GM19238 (cell line): ENCODE measurements around the gene ABTB2.

Experiments
- DNase-seq: peaks from one replicate; pipeline ENCODE4 v3.0.0; 2011; ENCODE audit warnings: low spot score; ENCODE audit not compliant: insufficient read length

Gene ABTB2

DNA sequence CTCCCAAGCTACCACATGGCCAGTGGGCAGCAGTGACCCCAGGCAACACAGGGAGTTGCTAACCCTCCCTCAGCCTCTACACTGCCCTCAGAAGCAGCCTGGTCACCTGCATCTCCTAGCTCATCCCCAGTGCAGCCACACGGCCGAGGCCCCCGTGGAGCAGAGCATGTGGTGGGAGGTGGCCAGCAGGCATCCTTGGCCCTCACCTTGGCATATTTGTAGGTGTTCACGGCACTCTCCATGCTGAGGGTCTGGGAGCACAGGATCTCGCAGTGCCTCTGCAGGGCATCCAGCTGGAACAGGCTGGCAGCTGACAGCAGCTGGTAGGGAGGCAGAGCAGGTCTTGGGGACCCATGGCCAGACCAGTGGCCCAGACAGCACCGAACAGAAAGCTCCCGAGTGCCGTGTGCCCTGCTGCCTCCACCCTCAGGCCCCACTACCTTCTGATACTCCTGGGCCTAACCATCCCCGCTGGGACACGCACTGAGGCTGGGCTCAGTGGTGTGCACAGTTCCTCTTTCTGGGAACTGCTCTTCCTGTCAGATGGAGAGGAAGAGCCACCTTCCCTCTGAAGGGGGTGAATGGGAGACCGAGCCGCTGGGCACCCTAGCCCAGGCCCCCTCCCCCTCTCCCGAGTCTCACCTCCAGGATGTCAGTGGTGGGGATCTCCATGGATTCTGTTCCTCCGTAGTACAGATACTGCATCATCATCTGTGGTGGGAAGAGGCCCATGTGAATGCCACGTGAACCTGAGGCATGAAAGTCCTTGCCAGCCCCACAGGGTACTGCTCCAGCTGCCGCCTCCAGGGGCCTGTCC is 203.5 kb downstream of the ABTB2 start:
- peak; percentile 61 for DNase-seq

DNA sequence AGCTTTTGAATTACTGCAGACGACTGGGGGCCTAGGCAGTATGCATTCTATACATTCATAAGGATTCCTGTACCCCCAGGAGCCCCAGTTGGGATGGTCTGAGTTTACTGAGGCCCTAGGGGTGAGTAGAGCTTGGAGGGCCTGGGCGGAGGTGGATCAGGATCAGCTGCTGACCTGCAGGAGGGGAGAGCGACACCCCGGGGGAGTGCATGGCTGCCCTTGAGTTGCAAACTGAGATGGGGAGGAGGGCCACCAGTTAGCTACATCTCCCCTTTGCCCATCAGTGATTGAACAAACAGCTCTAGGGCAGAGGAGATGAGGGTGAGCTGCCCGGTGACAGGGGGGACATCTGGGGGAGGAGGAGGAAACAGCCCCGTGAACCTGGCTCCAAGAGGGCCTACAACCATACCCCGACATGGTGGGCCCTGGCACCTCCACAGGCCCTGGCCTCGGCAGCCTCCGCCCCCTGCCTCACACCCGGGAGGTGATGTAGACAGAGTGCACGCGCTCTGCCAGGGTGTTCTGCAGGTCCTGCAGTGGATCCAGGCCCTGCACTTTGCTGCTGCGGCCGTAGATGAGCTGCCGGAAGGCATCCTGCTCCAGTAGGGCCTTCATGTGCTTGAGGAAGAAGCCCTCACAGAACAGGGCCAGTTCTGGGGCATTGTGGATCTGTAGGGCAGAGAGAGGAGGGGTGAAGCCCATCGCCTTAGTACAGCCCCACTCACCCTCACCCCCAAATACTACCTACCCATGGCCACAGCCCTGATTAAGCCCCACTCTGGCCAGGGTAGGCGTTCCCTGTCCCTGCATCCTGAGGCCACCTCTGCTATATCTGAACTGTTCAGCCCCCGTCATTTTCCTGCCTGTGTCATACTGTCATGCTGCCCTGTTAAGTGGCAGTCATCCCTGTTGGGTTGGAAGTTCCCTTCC is 205.6 kb downstream of the ABTB2 start:
- no peak for DNase-seq

- no peak for DNase-seq
Observed at GRCh38 chr11:34151166-34151565, 206.6 kb downstream of the ABTB2 start.

DNA sequence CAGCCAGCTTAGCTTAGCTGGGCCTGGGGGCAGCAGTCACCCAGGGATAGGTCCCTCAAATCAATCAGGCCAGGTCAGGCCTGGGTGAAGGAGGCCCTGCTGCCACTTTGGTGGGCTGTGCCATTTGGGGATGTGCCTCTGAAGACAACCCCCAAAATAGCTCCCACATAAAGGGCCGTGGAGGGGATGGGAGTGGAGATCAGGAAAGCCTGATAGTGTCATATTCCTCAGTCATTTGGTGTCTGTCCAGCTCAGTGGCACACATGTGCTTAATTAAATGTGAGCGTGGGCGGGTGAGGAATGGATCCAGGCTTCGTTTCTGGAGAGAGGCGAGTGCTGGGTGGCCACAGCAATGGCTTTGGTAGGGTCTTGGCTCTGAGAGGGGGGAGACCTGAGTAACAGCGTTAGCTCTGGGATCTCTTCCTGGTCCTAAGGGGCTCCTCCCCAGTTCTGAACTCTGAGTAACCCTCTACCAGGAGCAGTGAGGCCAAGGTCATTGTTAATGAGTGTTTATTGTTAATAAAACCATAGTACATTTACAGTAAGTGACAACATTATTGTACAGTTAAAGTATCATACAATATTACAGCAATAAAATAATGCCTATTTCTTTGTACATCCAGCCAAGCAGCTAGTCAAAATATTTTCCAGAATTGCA is 207.2 kb downstream of the ABTB2 start:
- no peak for DNase-seq

DNA sequence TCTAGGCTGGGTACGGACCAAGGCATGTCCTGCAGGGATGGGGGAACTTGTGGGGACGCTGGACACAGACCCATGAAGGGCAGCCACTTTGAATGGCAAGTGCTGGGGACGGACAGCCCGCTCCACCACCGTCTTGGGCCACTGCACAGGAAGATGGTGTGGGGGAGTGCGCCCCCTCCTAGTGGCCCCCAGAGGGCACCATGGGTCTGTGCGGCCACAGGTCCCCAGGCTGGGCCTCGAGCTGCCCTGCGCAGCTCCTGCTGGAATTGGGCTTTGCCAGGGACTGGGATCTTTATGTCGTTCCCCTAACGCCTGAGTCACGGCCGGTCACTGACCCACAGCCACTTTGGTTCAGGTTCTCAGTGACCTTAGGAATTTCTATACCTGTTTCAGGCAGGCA is 208.0 kb downstream of the ABTB2 start:
- DNase-seq = no peak

DNA sequence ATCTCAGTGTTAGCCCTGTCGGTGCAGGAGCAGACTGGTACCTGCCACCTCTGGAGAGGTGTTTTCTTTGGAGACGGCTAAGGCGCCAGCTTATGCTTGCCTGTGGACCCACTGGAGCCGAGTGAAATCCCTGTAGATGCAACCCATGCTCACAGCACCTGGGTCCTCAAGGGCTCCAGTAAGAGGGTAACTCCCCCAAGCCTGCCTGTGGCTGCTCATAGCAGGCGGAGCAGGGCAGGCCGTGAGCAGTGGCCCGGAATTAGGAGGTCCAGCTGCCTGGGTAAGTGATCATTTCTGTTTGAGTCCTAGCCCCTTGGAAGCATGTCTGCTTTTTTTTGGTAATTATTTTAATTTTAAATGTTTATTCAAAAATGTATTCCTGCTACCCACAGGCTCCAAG is 208.5 kb downstream of the ABTB2 start:
- DNase-seq = no peak

- DNase-seq = no peak
Observed at GRCh38 chr11:34148504-34149165, 209.2 kb downstream of the ABTB2 start.

GRCh38 chr11:34147581-34147980 is 210.2 kb downstream of the ABTB2 start:
- no peak for DNase-seq

GRCh38 chr11:34146866-34147265 is 210.9 kb downstream of the ABTB2 start:
- DNase-seq = no peak

DNA sequence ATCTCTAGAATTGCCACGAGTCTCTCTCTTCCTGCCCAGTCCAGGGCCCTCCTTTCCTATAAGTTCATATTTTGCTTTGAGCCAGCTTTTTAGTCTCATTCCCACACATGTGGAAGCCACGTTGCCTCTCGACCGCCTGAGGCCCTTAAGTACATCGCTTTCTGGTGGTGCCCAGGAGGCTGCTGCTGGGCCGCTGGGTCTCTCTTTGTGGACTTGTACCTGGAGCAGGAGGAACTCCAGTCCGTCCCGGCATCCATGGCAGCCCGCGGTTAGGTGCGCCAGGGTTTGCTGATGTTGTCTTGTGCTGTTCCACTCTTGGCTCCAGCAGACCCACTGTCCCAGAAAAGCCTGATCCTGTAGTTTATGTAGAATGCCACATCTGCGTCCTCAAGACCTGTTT is 211.4 kb downstream of the ABTB2 start:
- DNase-seq = no peak

GRCh38 chr11:34145847-34146381 is 211.9 kb downstream of the ABTB2 start:
- DNase-seq = no peak

GRCh38 chr11:34145073-34145472 is 212.7 kb downstream of the ABTB2 start:
- no peak for DNase-seq

GRCh38 chr11:34143048-34143447 is 214.8 kb downstream of the ABTB2 start:
- no peak for DNase-seq

GRCh38 chr11:34140149-34140548 is 217.7 kb downstream of the ABTB2 start:
- DNase-seq = no peak

DNA sequence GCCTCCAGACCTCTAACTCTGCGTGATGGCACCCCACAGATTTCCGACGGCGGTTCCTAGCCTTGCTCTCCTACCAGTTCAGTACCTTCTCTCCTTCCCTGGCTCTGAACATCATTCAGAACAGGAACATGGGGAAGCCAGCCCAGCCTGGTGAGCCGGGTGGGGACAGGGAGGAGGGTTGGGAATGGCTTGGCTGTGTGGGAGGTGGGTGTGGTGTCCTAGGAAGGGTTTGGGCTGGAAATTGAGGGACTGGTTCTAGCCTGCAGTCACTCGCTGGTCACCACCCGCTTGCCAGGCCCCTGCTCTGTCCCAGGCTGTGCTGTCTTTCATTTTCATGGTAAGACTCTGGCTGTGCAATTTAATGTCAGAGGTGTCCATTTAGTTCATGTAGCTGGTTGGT is 218.5 kb downstream of the ABTB2 start:
- no peak for DNase-seq

DNA sequence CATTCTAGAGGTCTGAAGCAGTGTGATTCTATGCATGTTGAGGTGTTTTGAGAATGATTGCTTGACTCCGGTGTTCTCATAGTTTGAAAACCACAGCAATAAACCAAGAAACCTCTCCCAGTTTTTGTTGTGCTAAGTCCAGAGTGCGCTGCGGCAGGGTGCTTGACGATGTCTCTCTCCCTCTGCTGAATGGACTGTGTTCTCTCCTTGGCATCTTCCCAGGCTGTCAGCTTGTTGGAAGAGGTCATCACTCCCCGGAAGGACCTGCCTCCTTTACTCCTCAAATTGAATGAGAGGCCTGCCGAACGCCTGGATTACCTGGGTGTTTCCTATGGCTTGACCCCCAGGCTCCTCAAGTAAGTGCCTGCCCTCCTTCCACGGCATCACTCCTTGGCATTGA is 221.4 kb downstream of the ABTB2 start:
- no peak for DNase-seq

GRCh38 chr11:34135439-34135838 is 222.4 kb downstream of the ABTB2 start:
- DNase-seq = no peak

GRCh38 chr11:34134765-34135164 is 223.0 kb downstream of the ABTB2 start:
- DNase-seq = no peak

- DNase-seq = no peak
Observed at GRCh38 chr11:34132261-34132965, 225.4 kb downstream of the ABTB2 start.

GRCh38 chr11:34128824-34129223 is 229.0 kb downstream of the ABTB2 start:
- no peak for DNase-seq
